H4 (cell line): ENCODE results near the gene ZNF653. TPM values are rescaled to one million over a fixed set of nuclear protein-coding genes. Genes with fewer than 3 reads are reported as not detected.

Experiments
- DNase-seq: peaks from one replicate; pipeline ENCODE4 v3.0.0-alpha.2; 2015; ENCODE audit warnings: low spot score
- total RNA-seq: library from RNA; depleted of rRNA; stranded (reverse); fragments of >200 nt; shearing (Covaris generic); gene quantifications from 2 replicates; pipeline ENCODE4 v1.2.3, GENCODE V29; 2014

ZNF653 gene
- total RNA-seq, 1 experiment from 2014 or later: 4.6 TPM

DNA sequence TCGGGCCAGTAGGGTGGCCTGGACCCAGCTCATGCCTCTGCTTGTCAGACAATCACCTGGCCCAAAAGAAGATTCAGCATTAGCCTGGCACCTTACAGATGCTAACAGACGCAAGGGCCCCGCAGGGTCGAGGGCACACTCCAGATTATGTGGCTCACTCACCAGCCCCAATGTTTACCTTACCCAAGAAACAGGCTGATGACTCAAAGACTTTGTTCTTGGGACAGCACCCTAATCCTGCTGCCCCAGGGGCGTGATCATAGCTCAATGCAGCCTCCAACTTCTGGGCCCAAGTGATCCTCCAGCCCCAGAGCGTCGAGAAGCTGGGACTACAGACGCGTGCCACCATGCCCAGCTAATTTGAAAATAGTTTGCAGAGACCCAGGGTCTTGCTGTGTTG is 13.5 kb upstream of the ZNF653 start:
- DNase-seq: no peak

DNA sequence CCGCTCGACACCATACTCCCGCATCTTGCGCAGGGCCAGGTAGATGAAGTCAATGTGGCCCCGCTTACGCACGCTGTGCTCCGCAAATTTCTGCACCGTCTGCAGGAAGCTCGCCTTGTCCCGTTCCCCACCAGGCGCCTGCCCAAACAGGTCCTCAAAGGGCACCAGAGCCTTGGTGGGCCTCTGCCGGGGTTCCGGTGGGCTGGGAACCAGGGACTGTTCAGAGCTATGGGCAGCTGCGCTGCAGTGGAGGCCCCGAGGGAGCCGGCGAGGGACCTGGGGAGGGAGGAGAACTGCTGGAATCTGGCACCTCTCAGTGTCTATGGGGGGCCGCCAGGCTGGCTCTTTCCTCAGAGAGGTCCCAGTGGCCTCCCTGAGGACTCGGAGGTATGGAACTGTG is 8.3 kb upstream of the ZNF653 start:
- no peak for DNase-seq

DNA sequence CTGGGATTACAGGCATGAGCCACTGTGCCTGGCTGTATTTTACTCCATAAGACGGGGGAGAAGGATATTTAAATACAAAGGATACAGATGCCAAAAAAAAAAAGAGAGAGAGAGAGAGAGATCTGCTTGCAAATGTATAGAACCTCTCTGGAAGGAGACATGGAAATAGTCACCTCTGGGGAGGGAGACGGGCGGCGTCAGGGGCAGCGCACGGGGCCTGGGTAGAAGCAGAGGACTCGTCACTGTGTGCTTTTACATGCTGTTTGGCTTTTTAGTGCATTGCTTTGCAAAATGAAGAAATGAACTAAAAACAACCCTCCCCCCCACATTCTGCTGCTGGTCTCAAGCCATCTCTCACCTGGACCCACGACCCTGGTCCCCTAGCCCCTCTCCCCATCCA is 4.8 kb upstream of the ZNF653 start:
- DNase-seq: peak; percentile 1

DNA sequence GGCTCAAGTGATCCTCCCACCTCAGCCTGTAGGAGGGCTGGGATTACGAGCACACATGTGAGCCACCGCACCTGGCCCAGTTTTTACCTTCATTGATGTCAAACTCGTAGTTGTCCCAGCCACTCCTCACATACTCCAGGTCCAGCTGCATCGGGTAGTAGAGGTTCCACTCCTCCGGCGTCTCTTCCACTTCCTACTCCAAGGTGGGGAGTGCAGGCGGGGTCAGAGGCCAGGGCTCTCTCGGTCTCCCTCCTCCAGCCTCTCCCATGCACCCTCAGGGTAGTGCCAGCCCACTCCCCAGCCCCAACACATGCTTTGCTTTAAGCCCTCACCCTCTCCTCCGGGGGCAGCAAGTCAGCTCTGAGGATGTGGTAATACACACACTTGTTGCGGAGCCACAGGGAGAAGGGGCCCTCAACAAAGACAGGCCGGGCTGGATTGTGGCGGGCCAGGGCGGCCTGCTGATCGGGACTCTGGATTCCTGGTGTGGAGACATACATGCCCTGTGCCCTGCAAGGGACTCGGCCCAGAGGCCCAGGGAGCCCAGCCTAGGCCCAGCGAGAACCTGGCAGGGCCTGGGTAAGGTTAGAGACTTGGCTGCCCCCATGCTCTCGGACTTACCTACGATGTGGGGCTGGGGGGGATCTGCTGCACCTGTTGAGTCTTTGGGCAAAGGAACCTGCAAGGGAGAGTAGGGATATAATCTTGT is 1.9 kb upstream of the ZNF653 start:
- peak; percentile 2 for DNase-seq

DNA sequence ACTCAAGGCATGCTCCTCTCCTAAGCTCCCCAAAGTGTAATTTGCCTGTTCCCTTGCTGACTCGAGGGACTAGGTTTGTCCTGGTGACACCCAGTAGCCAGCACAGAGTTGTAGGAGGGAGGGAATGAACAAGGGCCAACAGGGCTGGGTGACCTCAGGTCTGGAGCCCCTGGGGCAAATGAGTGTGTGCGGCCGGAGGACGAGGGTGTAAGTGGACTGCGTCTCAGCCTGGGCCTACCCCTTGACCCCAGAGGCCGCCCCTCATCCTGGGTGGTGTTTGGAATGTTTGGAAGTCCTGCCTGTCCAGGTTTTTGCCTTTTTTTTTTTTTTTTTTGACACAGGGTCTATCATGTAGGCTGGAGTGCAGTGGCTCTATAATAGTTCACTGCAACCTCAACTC is 1.3 kb upstream of the ZNF653 start:
- no peak for DNase-seq

DNA sequence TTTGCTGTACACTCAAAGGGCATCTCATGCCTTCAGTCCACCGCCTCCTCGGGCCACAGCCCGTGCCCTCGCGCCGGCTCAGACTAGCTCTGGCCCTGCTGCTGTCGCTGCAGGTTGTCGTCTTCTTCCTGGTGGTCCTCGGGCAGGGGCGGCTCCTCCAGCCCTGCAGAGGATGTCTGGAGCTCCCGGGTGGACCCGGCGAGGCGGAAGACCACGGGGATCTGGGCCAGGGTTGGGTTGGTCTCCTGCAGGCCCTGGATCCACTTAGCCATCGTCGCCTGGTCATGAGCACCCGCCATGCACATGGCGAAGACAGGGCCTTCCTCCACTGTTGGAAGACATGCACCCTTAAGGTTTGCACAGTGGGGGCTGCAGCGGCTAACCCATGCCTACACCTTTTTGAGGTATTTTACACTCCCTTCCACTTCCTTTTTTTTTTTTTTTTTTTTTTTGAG is 489 bp upstream of the ZNF653 start:
- DNase-seq: peak; percentile 2

DNA sequence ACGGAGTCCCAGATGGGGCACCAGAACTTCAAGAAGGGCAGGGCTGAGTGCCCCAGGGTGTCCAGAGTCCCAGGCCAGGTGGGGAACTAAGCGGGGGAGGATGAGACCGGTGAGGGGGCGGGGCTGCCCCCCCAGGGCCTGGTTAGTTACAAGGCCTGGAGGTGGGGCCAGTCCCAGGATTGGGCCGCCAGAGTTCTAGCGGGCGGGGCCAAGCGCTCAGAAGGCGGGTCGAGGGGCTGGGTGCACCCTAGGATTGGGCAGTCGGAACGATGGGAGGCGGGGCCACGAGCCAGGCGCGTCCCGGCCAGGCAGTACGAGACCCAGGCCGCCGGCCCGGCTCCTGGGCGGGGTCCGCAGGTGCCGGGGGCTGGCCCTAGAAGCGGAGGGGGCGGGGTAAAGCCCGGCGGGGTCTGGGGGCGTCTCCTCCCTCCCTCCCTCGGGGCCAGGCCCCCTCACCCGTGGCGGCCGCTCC is 571 bp downstream of the ZNF653 start:
- peak; percentile 92 for DNase-seq

DNA sequence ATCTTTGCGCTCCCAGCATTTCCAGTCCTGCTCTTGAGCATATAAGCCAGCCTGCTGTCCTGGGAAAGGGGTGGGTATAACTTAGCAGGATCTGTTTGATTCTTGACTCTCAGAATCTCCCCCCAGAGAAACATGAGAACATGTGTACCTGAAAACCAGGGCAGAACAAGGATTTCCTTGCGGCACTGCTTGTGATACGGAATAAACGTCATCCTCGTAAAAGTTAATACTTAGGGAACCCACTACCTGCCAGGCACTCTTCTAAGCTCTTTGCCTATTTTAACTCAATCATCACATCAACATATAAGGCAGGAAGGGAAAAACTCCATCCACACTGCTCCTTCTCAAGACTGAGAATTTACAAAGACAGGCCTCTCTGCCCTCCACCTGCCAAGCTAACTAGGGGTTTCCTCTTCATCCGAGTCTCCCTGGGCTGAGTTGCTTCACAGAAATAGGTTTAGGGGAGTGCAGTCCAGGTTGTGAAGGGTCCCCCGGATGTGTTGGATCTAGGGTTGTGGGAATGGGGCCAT is 1.1 kb downstream of the ZNF653 start:
- no peak for DNase-seq

DNA sequence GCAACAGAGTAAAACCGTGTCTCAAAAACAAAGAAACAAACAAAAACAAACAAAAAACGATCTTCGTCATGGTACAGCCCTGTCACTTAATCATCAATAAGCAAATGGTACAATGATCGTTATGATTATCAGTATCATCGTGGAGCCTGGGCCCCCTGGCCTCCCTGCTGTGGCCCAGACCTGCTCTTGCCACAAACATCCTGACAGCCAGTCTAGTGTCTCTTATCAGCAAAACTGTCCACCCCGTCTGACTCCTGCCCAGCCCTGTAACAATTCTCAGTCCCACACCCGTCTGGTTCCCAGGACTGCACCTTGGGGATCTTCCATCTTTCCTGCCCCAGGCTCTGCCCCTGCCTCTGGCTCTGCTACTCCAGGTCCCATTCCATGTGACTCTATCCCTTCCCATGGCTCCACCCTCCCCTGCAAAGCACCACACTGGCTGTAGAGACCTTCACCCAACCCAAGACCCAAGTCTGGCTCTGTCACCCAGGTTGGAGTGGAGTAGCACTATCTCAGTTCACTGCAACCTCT is 5.7 kb downstream of the ZNF653 start:
- no peak for DNase-seq

DNA sequence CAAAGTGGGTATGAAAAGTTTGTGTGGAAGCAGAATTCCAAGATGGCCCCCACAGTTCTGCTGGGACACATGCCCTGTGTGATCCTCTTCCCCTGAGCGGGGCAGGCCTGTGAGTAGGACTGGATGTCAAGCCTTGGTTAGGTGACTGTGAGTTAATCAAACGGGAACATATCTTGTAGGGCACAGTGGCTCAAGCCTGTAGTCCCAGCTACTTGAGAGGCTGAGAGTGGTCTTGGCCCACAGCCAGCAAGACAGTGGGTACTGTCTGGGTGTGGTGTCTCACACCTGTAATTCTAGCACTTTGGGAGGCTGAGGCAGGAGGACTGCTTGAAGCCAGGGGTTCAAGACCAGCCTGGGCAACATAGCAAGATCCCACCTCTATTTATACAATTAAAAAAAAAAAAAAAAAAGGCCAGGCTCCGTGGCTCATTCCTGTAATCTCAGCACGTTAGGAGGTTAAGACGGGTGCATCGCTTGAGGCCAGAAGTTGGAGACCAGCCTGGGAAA is 6.4 kb downstream of the ZNF653 start:
- DNase-seq: no peak

DNA sequence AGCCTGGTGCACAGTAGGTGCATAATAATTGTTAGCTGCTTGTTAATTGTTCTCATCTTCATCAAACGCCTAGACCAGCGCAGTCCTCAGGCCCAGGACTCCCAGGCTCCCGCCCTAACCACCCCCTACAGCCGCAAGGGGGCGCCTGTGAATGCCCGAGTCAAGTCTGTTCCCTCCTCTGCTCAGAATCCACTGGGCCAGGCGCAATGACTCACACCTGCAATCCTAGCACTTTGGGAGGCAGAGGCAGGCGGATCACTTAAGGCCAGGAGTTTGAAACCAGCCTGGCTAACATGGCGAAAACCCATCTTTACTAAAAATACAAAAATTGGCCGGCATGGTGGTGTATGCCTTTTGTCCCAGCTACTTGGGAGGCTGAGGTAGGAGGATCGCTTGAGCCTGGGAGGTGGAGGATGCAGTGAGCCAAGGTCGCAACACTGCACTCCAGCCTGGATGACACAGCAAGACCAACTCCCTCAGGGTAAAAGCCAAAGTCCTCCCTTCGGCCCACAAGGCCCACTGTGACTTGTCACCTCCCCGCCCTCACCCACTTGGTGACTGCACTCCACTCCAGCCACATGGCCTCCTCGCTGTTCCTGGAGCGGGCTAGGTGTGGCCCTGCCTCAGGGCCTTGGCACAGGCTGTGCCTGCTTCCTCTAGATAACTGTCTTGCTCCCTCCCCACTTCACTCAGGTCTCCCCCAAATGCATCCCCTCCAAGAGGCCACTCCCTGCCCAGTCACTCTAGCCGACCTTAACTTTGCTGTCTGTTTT is 9.1 kb downstream of the ZNF653 start:
- peak; percentile 77 for DNase-seq

DNA sequence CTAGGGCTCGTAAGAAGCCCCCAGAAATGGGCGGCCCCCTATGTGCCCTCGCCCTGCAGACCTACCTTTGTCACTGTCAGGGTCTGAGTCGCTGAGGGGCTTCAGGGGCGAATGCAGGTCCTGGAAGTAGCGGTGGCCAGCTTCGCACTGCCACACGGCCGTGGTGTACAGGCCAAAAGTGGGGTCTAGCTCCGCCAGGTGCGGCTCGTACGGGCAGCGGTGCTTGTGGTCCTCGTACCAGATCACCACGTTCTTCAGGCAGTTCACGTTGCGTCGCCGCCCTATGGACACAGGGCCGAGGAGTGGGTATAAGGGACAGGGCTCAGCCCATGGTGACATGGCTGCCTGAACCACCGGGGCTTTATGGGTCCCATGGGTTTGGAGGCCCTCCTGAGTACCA is 9.8 kb downstream of the ZNF653 start:
- DNase-seq: no peak

DNA sequence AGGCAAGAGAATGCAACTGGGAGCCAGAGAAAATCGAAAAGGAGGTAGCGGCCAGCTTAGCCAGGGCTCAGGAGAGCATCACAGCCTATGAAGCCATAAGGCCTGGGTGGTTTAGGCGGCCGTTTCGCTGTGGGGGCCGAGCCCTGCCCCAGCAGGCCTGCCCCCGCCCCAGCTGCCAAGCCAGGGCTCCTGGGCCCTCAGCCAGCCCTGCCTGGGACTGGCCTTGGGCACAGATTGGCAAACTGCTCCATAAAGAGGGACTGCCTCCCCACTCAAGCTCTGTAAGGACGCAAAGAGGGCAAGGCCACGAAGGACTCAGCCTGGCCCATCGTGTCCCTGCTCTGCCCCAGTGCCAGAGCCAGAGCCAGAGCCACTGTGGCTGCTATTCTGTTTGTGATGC is 10.2 kb downstream of the ZNF653 start:
- DNase-seq: no peak

DNA sequence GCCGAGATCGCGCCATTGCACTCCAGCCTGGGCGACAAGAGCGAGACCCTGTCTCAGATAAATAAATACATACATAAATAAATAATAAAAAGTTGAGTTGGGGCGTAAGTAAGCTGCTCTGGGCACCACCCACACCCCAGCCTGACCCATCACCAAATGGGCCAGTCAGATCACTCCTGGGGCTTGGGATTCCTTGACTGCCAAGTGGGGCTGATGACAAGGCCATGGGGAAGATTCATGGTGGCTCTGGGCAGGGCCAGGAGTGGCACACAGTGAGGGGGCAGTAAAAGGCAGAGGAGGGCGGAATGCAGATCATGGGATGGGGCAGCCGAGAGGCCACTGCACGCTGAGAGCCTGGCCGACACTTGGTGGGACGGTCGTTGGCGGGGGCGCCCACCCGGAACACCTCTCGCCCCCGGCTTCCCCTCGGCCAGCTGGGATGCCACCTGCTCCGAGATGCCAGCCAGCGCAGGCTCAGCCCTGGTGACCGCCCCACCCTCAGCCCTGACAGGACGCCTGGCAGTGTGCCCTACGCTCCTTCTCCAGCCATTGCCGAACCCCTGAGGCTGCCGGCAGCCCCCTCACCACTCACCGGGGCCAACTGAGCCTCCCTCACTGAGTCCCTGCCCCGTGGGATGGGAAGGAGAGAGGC is 10.9 kb downstream of the ZNF653 start:
- no peak for DNase-seq

DNA sequence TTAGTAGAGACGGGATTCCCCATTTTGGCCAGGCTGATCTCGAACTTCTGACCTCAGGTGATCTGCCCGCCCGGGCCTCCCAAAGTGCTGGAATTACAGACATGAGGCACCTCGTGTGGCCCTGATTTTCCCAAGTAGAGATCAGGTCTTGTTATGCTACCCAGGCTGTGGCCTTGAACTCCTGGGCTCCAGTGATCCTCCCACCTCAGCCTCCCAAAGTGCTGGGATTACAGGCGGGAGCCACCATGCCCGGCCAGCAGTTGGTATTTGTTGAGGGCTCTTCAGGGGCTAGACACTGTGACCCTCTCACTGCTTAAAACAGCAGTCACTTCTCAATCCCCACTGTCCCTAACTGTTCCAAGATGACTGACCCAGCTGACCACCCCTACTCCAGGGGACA is 16.3 kb downstream of the ZNF653 start:
- DNase-seq: no peak

DNA sequence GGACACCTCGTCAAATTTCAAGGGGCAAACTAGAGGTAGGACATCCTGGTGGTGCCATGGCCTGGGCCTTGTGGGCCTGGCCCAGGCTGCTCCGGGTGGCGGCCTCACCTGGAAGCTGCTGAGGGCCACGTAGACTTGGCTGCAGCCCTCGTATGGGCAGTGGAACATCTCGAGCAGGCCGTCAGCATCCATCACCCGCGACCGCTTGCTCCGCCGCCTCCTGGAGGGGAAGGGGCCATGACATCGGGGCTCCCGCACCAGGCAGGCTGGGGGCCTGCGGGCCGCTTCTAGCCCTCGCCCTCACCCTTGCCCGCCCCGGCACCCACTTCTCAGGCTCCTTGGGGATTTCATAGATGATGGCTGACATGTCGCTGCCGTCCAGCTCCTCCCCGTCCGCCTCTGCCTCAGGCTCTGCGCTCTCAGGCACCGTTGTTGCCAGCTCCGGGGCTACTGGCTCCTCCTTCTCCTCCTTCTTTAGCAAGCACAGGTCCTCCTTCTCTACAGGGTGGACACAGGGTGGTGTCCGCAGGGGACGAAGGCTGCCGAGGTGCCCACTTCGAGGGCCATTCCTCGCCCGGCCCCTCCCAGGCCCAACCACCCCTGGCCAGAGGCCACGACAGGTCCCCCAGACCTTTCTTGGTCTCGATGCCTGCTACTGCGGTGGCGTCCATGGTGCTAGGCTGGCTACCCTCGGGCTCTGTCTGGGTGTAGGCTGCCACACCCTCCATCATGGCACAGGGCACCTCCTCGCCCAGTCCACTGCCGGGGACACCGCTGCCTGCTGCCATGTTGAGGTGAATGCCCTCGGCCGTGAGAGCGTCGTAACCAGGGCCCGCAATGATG is 18.8 kb downstream of the ZNF653 start:
- DNase-seq: no peak

DNA sequence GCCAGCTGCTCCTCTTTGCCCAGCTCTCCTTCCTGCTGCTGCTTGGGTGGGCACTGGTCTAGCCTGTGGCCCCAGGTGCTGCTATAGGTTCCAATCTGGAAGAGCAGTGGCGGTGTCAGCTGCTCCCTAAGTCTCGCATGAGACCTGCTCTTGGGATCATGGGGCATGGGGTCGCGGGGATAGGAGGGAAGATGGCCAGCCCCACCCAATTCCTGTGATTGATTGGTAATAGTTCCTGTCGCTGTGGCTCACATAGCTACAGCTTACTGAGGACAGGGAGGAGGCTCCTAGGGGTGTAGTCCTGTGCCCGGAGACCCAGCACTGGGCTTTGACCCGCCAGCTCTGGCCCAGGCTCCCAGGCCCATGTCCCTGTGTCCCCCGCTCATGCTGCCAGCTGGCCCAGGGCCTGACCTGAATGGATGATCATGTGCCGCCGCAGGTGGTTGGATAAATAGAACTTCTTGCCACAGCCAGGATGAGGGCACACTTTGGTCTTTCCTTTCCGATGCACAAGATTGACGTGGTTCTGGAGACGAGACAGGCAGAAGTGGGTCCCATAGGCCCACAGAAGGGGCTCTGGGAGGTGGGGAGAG is 20.3 kb downstream of the ZNF653 start:
- DNase-seq: no peak

DNA sequence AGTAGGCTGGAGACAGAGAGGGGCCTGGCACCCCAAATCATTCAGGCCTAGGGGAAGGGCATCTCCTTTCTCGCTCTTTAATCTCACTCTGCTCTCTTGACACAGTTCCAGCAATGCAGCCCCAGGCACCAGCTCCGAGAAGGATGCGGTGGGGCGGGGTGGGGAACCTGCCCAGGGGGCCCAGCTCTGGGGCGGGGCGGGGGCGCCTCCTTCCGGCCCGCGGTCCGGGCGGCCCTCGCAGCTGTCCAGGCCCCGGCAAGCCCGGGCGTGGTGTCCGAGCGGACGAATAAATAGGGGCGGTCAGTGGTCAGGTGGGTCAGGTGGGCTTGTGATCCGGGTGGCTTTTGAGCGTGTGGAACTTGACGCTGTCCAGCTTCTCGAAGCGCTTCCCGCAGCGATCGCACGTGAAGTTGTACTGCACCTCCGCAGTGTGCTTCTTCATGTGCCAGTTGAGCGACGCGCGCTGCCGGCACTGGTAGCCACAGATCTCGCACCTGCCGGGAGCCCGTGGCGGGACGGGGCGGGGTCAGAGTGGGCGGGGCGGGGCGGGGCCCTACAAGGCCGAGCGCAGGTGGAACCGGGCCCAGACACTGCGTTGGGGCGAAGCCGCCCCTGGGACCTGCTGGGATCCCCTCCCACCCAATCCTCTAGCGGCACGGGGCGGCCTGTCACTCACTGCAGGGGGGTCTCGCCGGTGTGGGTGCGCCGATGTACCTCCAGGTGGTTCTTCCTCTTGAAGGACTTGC is 22.1 kb downstream of the ZNF653 start:
- DNase-seq: no peak

DNA sequence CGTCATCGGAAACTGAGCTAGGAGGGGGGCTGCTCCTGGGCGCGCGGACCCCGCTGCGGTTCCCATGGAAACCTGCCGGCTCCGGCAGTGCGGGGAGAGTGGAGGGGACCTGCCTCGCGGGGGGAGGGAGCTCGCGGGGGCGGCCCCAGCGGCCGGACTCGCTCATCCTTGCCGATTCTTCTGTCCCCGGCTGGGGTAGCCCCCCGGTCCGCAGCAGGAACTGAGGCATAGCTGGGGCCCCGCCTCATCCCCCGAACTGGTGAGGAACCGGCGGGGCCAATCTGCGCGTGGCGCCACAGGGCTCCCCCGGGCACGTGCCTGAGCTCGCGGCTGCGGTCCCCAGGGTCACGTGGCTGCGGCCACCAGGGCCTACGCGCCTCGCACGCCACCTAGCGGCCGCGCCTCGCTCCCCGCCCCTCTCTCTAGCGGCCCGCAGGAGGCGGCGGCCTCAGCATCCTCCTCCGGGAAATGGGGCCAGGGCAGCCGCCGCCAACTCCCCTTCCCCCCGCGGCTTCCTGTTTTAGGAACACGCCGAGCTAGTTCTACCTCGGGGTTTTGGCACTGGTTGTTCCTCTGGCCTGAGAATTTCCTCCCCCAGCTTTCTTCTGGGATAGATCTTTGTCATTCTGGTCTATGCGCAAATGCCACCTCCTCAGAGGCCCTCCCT is 23.1 kb downstream of the ZNF653 start:
- DNase-seq: peak; percentile 81
